Effector memory CD4-positive, alpha-beta T cell (primary cell): ENCODE measurements around the gene FOXP1.

Experiments used
- DNase-seq, 3 donors: peaks; one replicate each; pipeline ENCODE4 v3.0.0-alpha.2; 2020
- H3K27ac ChIP-seq: 2 replicates; pipeline ENCODE4 v1.7.0; 2013; ENCODE audit warnings: mild to moderate bottlenecking, low read length, moderate library complexity; ENCODE audit not compliant: insufficient read depth, poor library complexity, severe bottlenecking
- H3K27me3 ChIP-seq: replicated peaks from 2 replicates; pipeline ENCODE4 v1.7.0; 2013; ENCODE audit warnings: mild to moderate bottlenecking, low read length; ENCODE audit not compliant: insufficient read depth, control insufficient read depth, poor library complexity, severe bottlenecking
- H3K36me3 ChIP-seq: 2 replicates; pipeline ENCODE4 v1.7.0; 2013; ENCODE audit warnings: mild to moderate bottlenecking, low read length, moderate library complexity; ENCODE audit not compliant: control insufficient read depth, insufficient read depth
- H3K4me1 ChIP-seq: 2 replicates; pipeline ENCODE4 v1.7.0; 2013; ENCODE audit warnings: low read length, mild to moderate bottlenecking; ENCODE audit not compliant: control insufficient read depth, insufficient read depth, poor library complexity, severe bottlenecking
- H3K4me3 ChIP-seq: 2 replicates; pipeline ENCODE4 v1.7.0; 2013; ENCODE audit warnings: low read length, low read depth, mild to moderate bottlenecking; ENCODE audit not compliant: insufficient read depth, poor library complexity, severe bottlenecking
- H3K9me3 ChIP-seq: 2 replicates; pipeline ENCODE4 v1.7.0; 2013; ENCODE audit warnings: mild to moderate bottlenecking, low read length, moderate library complexity; ENCODE audit not compliant: control insufficient read depth

FOXP1 gene

GRCh38 chr3:70963431-70964275 lies 619.9 kb downstream of the FOXP1 start:
- Histone ChIP-seq H3K4me3 (no peak overlapping the region), H3K27me3 (no peaks in the 10 kb centered on the region), H3K4me1 (no peaks in the 10 kb centered on the region), H3K9me3 (no peaks in the 10 kb centered on the region), H3K36me3 (peaks cover 83% of the 10 kb centered on the region), H3K27ac (no peak overlapping the region)
- DNase-seq: no peak

GRCh38 chr3:70959506-70960291 lies 623.8 kb downstream of the FOXP1 start:
- Histone ChIP-seq H3K4me3 (no peak overlapping the region), H3K9me3 (no peaks in the 10 kb centered on the region), H3K4me1 (no peaks in the 10 kb centered on the region), H3K27ac (no peak overlapping the region), H3K27me3 (no peaks in the 10 kb centered on the region), H3K36me3 (peaks cover 52% of the 10 kb centered on the region)
- DNase-seq: no peak

DNA sequence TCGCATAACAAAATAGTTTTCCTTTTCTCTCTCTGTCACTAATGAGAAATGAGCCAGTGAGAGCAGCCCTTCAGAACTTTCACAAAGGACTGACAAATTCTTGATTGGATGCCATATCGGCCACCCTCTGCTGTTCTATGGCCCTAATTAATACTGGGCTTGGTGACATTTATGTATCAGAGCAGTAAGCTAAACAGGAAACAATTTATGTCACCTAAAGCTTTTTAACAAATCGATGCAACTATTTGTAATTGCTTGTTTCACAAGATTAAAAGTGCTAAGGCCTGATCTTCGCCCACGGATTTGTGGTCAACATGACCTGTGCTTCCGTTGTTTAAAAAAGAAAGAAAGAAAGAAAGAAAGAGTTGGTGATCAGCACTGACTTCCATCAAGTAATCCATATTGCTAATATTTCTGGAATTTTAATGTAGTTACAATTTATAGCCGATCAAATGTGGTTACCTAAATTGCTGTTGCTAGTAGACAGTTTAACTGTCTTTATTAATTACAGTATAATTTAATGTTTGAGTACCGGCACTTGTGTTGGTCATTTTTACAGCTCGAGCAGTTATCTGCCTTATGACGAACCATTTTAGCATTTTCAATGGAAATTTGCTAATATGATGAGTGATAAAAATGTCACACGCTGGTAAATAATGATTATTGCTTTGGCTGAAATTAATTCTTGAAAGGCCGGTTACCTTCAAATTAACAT lies 631.3 kb downstream of the FOXP1 start:
- Histone ChIP-seq H3K4me3 (no peak overlapping the region), H3K36me3 (no peaks in the 10 kb centered on the region), H3K4me1 (no peaks in the 10 kb centered on the region), H3K27ac (no peak overlapping the region), H3K27me3 (no peaks in the 10 kb centered on the region), H3K9me3 (no peaks in the 10 kb centered on the region)
- DNase-seq: no peak

GRCh38 chr3:70951316-70951715 lies 632.2 kb downstream of the FOXP1 start:
- no peaks in the 10 kb centered on the region for H3K27me3 ChIP-seq
- H3K4me1 ChIP-seq: no peaks in the 10 kb centered on the region
- H3K36me3 ChIP-seq: no peaks in the 10 kb centered on the region
- no peak overlapping the region for H3K27ac ChIP-seq
- H3K9me3 ChIP-seq: no peaks in the 10 kb centered on the region
- no peak overlapping the region for H3K4me3 ChIP-seq
- no peak for DNase-seq

DNA sequence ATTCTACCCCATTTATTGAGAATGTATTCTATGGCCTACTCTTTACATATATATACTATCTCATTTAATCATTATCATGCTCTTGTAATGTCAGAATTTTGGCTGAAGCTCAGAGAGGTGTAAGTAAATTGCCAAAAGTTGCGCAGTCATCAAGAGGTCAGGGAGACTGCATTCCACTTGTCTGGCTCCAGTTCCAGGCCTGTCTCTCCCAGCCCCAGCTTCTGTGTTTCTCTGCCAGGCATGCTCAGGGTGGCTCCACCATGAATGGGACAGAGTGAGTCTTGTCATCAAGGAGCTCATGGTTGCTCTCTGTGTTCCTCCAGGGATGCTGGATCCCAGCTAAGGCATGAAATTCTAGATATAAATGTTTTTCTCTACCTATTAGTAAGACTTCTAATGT lies 635.9 kb downstream of the FOXP1 start:
- DNase-seq: no peak
- Histone ChIP-seq H3K27ac (no peak overlapping the region), H3K9me3 (no peaks in the 10 kb centered on the region), H3K36me3 (no peaks in the 10 kb centered on the region), H3K4me1 (no peaks in the 10 kb centered on the region), H3K27me3 (peaks cover 1% of the 10 kb centered on the region), H3K4me3 (no peak overlapping the region)

- H3K27me3 ChIP-seq: peaks cover 3% of the 10 kb centered on the region
- H3K27ac ChIP-seq: no peak overlapping the region
- H3K4me1 ChIP-seq: no peaks in the 10 kb centered on the region
- no peaks in the 10 kb centered on the region for H3K36me3 ChIP-seq
- no peaks in the 10 kb centered on the region for H3K9me3 ChIP-seq
- no peak for DNase-seq
- no peak overlapping the region for H3K4me3 ChIP-seq
Measured at GRCh38 chr3:70943886-70944285, 639.6 kb downstream of the FOXP1 start.

DNA sequence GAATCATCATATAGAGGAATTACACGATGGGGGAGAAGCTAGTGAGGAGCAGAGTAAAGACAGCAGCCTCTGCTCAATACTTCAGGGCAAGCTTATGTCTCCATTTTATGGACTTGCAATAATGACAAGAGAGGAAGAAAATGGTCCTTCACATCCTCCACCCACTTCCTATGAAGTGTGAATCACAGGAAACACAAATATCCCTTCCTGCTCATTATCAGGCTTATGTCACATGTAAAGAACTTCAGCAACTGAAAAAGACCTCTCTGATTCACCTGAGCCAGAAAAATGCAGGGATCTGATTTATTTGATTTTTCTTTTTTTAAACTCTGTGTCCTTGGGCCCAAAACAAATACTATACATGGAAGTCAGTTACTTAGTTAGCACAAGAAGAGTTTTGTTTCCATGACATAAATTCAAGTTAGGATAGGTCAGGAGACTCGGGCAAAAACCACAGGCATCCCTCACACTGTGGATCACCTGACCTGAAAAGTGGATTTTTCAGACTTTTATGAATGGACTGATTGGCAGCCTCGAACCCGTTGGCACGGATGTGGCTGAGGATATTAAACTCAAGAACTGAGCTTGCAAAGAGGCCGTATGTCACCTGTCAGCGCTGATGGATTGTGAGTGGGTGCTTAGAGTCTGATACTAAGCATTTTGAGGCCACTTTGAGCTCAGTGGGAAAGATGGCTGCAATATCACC lies 650.3 kb downstream of the FOXP1 start:
- Histone ChIP-seq H3K4me3 (no peak overlapping the region), H3K27ac (no peak overlapping the region), H3K27me3 (no peaks in the 10 kb centered on the region), H3K36me3 (no peaks in the 10 kb centered on the region), H3K4me1 (no peaks in the 10 kb centered on the region), H3K9me3 (no peaks in the 10 kb centered on the region)
- DNase-seq: no peak

DNA sequence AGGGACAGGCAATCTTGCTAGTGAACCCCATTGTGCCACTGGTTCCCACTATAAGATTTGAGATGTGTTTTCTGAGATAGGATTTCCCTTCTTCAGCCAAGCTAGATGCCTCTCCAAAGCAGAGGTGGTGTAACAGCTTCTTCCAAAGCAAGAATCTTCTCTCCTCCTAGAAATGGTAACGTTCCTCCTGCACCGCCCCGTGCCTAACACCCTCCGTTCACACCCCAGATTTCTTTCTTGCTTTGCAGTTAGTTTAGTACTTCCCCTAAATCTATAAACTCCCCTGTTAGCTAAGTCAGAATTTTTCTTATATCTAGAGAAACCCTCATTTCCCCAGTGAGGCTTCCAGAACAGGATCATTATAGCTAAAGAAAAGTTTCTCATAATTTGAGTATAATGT lies 653.5 kb downstream of the FOXP1 start:
- Histone ChIP-seq H3K27me3 (no peaks in the 10 kb centered on the region), H3K4me3 (no peak overlapping the region), H3K4me1 (no peaks in the 10 kb centered on the region), H3K27ac (no peak overlapping the region), H3K9me3 (no peaks in the 10 kb centered on the region), H3K36me3 (no peaks in the 10 kb centered on the region)
- no peak for DNase-seq

DNA sequence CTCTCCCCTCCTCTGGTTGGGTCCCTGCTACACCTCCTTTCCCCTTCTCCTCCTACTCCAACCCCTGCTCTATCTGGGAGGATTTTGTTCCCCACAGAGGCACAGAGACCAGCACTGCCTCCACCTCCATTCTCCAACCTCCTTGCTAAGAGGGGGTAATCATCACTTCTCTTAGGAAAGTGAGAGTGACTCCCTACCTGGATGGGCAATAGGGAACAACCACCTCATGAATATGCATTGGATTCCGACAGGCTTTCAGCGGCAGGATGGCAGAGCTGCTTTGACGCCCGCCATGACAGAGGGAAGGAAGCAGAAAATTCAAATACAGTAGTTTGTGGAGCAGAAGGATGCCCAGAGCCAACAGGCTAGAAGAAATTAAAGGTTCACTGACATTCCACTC lies 656.3 kb downstream of the FOXP1 start:
- H3K27ac ChIP-seq: no peak overlapping the region
- no peaks in the 10 kb centered on the region for H3K36me3 ChIP-seq
- no peaks in the 10 kb centered on the region for H3K27me3 ChIP-seq
- no peak overlapping the region for H3K4me3 ChIP-seq
- DNase-seq: no peak
- no peaks in the 10 kb centered on the region for H3K4me1 ChIP-seq
- H3K9me3 ChIP-seq: no peaks in the 10 kb centered on the region
